HG03378 (cell line): Measurements from ENCODE around the gene SH3RF3.
"Not testable (repeated sequence)": the region's sequence is repeated elsewhere in the genome, so short reads cannot be mapped to it uniquely, and the experiment has no call there.

Experiments
- ATAC-seq: cut with Tn5 transposase; IDR thresholded peaks from one replicate; pipeline ENCODE4 v1.9.1; 2021; ENCODE audit warnings: mild to moderate bottlenecking, moderate library complexity; ENCODE audit not compliant: unreplicated experiment

Gene SH3RF3

DNA sequence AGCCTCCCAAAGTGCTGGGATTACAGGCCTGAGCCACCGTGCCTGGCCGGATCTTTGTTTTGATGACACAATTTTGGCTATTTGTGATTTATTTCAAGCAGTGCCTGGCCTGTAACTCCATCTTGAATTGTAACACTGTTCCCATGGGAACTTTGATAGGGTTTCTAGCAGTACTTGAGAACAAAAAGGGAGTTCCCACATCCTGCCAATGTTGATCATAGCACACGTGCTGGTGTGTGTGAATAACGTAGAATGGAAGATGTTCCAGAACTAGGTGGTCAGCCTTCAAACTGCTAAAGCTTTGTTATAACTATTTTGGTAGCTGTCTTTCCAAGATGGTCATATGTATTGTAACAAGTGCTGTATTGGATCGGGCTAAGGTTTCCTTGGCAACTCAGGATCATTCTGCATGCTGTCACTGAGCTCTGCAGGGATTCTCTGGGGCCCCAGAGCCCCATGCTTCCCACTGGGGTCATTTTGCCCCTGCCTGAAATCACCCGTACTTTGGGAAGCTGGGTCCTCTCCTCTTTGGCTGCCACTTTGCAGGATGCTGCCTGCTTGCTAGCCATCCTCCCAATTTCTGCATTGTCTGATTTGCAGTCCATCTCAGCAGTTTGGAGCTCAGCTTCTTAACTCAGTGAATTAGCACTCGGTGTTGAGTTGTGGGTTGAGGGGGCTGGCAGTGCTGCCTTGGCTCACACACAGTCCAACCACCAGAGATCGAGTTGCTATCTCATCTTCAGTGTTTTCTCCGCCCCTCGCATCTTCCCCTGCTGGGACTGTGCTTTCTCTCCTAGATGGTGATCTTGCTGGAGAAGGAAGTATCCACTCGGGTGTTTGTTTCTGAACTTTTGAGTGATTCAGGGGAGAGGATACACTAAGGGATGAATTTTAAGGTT lies 26.8 kb downstream of the SH3RF3 start:
- no peak for ATAC-seq

DNA sequence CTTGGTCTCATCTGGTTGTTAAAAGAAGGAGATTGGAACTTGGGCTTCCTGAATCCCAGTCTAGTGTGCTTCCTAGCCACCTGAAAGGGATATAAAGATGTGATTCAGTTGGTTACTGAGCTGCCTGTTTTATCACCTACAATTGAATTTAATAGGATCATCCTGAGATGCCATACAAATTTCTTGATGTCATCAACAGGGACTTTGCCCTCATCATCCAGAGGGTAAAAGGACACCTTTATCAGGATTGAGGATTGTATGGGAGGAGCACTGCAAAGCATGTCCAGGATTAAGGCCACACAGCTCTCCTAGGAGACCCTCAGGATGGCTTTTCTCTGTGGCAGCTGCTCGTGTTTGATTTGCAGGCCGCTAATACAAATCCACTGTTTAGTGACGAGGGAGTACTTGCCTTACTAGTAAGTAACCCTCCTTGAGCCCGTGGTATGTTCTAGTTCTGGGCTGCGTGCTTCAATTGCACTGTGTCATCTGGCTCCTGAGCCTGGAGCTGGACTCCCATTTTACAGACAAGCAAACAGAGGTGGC lies 28.6 kb downstream of the SH3RF3 start:
- no peak for ATAC-seq

DNA sequence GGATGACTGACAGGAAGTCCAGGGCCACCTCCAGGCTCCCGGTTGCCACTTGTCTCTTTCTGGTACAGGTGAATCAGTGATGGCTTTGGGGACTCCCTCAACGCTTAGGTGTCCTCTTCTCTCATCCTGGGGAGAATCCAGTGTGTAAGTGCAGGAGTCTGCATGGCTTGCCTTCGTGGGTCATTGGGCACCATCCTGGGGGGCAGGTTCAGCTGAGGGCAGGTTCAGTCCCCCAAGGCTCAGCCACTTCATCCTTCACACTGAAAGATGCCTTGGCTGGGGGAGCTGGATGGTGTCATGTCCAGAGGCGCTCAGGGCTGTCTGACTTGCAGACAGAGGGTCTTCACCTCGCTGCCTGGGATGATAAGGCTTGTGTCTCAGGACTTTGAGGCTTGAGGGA lies 29.2 kb downstream of the SH3RF3 start:
- no peak for ATAC-seq

DNA sequence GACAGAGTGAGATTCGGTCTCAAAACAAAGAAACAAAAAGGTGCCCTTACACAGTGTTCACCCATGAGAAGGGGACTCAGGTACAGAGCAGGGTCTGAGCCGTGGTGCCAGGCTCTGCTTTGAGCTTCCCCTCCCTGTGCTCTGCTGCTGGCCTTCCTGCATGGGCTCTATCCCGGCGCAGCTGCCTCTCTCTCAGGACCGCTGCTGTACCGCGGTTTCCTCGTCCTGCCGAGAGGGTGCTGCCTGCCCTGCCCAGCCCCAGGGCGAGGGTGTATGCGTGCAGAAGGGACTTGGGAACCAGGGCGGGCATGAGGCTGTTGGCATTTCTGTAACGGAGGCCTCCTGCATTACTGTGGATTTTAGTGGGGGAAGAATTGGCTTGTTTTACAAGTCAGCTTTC lies 30.1 kb downstream of the SH3RF3 start:
- ATAC-seq, result no peak

DNA sequence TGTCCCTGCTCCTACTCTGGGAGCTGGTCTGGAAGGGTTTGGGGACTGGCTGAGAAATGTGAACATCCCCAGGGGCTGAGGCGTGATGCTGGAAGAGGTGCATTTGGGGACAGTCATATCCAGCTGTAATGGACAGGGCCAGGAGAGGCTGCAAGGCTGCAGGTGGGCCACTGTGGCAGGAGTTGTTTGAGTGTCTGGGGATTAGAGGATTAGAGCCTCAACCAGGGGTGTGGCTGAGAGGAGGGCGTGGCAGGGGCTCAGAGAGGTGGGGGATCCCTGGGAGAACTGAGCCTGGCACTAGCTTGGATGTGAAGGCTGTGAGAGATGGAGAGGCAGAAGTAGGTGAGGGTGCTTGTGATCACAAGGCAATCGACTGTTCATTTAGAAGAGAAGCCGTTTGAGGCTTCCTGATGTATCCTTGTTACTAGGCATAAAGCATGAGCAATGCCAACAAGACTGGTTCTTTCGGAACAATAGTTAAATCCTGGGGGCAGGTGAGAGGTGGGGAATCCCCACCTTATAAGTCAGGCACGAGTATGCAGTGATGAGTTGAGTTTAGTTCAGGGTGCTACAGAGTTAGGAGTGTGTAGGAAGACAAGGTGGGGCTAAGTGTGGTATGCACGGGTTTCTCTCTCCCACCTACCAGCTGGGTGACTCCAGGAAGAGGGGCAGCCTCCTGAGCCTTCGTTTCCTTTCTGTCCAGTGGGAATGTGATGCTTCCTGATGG lies 31.9 kb downstream of the SH3RF3 start:
- ATAC-seq, result no peak

DNA sequence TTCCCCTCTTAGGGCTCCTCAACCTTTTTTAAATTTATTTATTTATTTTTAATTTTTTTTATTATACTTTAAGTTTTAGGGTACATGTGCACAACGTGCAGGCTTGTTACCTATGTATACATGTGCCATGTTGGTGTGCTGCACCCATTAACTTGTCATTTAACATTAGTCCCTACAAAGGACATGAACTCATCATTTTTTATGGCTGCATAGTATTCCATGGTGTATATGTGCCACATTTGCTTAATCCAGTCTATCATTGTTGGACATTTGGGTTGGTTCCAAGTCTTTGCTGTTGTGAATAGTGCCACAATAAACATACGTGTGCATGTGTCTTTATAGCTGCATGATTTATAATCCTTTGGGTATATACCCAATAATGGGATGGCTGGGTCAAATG lies 33.4 kb downstream of the SH3RF3 start:
- ATAC-seq, result not testable (repeated sequence)

DNA sequence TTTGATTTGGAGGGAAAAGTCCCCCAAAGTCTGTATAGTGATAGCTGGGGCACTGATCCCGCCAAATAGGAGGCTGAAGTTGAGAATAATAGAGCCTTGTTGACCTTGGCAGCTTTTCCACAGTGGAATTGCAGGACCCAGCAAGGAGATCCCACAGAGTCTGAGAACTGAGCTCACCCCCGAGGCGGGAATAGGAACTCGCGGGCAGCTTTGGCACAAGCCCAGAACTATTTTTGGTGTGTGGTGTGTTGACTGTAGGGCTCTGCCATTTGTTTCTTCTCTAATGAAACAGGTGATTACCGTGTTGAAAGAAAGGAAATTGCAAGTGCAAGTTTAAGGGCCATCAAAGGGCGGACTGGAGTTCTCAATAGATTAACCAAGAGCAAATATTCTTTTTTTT lies 34.0 kb downstream of the SH3RF3 start:
- ATAC-seq, result no peak

DNA sequence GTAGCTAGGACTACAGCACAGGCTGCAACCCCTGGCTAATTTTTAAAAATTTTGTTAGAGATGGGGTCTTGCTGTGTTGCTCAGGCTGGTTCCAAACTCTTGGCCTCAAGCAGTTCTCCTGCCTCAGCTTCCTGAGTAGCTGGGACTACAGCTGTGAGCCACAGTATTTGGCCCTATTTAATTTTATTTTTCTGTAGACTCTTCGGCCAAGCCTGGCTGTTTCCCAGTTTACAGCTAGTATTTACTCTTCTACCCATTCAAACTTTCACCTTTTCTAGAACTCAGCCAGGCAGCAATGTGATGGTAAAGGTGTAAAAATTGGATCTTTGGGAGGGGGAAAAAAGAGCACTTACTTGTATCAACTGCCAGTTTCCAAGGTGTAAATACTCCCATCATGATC lies 35.3 kb downstream of the SH3RF3 start:
- no peak for ATAC-seq

DNA sequence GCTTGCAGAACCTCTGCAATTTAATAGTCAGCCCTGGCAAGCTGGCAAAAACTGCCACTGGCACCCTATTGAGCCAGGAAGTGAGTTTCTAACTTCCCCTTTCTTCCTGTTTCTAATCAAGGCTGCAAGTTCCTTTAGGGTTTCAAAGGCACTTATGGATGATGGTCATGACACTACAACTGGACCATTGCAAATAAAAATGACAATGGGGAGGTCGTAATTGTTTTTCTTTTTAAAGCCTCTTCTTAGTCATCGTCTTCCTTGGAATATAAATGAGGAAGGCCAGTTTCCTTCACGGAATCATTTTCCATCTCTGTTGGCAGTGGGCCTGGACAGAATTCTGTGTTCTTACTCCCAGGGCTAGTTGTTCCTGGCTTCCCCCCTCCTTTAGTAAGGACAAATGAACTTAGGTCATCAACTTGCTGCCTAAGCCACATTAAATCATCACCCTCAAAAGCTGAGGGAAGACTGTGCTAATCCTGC lies 35.8 kb downstream of the SH3RF3 start:
- ATAC-seq, result no peak

DNA sequence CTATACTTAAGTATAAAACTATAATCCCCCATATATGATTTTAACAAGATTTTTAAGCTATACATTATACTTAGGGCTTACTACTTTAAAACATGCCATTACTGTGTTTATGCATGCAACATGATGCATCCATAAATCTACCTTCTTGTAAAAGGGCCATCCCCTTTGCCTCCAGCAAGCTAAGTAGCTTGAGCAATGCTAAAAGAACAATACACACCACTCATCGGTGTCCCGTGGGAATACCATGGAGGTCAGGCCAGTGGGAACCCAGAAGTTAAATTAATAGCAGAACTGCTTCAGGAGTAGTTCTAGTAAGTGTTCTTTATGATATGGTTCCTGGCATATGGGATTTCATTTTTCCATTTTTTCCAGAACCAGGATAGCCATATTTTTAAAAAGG lies 37.8 kb downstream of the SH3RF3 start:
- no peak for ATAC-seq

DNA sequence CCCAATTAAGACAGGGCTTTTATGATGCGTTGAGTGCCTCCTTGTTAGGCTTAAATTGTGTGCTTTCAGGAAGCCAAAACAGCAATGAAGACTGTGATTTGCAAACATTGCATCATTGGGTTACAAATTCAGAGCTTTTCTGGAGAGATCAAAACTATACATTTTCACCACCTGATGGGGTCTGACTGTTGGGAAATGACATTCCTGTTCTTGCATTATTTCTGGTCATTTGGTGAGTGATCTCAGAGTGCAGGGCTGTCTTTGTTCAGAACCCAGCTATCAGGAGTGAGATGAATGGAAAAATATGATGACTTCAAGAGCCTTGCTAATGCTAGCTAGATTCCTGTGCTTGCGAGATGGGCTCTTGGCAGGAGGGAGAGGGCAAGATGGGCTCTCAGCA lies 39.1 kb downstream of the SH3RF3 start:
- no peak for ATAC-seq

DNA sequence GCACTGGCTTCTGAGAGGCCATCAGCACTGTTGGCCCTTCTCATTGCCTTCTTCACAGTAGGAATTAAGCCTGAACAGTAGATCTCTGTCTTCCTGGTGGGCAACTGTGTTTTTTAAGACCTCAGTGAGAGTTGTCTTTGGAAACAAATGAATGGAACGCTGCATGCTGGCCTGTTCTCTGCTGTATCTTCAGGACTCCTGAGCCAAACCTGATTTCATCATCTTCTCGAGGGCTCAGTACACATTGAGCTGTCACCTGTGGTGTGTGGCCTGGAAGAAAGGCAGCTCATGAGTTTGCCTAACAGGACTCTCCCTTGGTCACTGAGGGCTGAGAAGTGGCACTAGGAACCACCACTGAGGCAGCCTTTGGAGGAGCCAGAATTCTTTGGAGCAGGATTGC lies 39.7 kb downstream of the SH3RF3 start:
- no peak for ATAC-seq

DNA sequence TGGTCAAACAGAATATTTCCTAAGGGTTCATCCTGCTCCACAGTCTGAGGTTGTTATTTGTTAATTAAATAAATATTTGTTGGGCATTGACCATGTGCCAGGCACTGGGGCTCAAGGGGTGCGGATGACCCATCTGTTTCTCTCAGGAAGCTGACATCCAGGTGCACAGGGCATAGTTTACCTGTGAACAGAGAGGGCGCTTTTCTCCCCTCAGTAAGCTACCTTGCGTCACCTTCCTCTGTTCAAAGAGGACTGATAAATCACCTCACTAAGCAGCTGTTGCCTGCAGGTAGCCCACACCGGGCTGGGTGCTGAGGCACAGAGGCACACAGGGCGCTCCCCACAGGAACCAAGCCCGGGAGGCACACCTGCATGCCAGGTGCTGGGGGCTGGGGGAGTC lies 41.6 kb downstream of the SH3RF3 start:
- ATAC-seq, result no peak

DNA sequence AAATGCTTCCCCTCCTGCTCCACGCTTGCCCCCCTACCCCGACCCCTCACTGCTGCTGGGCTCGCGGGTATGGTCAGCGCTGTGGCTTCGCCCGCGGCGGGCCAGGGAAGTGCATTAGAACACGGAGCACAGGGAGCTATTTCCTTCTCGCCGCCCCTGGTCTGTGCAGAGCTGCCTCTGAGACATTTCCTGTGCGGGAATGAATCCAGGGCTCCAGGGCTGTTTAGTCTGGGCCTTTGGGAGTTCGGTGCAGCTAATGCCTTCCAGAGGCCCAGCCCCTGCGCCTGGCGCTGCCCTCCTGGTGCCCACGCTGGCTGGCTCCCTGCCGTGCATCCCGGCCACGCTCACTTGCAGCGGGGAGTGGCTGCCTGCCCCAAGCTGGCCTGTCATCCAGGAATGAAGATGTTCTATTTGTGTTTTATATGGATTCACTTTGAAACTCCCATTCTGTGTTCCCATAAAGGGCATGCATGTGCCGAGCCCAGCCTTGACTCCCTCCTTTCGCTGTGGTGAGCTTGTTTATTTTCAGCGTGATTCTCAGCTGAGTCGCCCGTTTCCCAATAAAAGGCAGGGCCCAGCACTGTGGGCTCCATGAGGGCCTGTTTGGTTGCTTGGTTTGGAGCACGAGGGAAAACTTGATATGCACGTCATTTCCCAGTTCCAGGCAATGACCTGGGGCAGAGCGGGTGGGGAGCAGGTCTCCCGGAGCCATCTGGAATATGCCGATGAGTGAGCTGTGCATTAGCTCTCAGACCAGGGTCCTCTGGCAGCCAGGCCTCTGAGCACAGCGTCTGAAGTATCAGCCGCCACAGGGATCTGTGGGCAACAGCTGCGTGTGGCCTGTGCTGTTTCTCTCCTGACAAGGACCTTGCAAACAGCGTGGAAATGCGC lies 42.7 kb downstream of the SH3RF3 start:
- no peak for ATAC-seq

DNA sequence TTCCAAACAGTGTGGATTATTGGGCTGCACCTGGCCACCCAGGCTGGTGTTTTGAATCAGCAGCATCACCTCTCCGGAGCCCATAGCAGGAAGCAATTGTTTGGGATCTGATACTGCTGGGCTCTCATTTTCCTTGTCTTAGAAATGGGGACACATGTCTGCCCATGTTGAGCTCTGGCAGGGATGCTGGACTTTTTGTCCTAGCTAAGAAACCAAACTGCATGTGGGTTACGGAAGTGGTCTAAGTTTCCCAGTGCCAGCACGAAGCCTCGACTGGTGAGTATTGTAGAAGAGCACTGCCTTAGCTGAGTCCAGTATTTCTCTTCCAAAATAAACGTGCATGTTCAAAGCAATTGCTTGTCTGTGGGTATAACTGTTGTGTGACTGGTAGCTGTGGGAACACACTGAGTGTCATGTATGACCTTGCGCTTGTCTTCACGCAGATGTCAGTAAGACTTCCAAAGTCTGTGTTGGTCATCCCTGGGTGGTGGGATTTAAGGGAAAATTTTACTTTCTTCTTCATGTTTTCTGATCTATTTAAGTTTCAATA lies 43.6 kb downstream of the SH3RF3 start:
- no peak for ATAC-seq

DNA sequence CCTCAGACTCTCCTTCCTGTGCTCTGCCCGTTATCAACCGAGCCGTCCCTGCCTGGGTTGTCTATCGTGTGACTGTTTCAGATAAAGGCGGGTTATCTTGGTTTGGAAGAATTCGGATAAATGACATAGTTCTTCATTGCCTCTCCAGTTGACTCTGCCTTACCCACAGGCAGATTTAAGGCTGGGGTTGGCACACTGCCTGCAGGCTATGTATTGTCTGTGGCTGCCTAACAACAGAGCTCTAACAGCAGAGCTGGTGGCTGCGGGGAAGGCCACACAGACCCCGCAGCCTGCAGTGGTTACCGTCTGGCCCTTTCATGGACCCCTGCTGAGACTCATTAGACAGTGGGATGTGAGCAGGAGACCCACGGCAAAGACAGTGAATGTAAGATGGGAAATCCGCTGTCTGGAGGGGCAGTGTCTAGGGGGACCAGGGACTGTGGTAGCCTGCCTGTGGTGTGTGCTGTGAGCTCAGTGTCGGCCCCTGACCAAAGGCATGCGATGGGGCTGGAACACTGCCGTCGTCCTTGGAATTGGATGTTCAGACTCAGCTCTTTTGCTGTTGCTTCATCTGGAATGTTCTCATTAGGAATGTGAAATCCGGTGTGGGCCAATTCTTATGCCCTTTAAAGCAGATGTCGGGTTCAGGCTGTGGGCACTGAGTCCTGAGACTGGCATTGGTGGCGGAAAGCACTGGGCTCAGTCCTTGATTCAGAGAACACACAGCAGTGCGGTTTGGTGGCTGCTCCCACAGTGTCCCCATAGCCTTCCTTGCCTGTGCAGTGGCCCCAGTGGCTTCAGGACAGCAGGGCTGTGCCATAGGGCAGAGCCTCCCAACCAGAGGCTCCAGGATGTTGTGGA lies 44.5 kb downstream of the SH3RF3 start:
- ATAC-seq, result no peak

DNA sequence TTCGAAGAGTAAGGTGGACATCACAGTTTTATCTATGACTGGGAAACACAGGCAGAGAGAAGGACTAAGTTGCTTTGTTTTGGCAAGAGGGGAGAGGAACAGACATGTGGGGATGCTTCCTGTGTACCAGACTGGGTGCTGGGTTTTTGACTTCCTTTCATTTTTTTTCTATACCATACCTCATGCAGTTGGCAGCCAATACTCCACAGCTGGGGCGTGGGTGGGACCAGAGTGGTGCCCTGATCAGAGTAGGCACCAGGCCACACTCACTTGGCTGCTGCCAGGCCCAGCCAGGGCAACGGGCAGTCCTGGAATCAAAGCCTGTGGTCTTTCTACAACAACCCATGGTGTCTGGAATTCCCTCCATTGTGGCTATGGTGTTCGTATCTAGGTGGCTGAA lies 45.2 kb downstream of the SH3RF3 start:
- ATAC-seq, result no peak

DNA sequence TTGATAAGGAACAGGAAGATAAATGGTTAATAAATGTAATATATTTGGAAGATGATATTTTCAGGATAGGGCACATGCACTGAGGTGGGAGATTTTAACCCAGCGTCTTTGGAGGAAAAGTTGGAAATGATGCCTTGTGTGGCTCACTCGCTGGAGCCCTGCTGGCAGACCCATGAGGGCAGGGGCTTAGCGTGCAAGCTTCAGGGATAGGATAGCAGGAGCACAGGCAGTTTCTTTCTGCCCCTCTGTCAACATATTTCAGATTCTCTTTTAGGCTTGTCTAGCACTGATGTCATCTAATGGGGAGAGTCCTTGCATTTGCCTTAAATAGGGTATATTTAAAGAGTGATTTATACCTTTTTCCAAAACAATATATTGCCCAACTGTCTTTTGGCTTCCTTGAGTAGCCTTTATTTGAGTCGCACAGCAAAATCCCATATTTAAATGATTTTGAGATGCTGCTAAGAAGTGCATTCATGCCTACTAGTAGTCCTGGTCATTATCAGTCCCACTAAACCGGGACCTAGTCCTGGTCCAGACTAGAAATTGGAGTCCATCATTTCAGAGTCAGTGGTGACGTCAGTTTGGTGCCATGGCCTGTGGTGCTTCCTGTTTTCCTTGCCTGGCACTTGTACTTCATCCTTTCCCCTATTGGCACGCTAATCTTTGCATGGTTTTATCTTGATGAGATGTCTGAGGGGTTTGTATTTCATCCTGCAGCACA lies 45.8 kb downstream of the SH3RF3 start:
- ATAC-seq, result no peak

DNA sequence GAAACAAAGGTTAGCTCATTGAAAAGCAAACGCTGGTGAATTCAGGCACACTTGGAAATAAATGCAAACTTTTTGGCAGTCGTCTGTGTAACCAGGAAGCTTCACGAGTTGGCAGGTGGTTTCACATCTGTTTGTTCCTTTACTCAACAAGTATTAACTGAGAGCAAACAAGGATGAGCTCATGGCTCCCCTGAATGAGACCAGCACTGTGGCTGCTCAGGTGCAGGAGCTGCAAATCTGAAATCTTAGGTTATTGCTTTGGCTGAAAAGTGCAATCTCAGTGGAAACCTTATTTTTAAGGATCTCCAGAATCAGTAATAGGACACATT lies 46.3 kb downstream of the SH3RF3 start:
- ATAC-seq, result no peak
